ENCODE measurements around the gene IGSF9. TPM values are rescaled to one million over a fixed set of nuclear protein-coding genes. Genes with fewer than 3 reads are reported as not detected.
"Not testable (repeated sequence)": the region's sequence is repeated elsewhere in the genome, so short reads cannot be mapped to it uniquely, and the experiment has no call there.

IGSF9 gene
- total RNA-seq, 1 donor from 2014 or later: 0.09 TPM

DNA sequence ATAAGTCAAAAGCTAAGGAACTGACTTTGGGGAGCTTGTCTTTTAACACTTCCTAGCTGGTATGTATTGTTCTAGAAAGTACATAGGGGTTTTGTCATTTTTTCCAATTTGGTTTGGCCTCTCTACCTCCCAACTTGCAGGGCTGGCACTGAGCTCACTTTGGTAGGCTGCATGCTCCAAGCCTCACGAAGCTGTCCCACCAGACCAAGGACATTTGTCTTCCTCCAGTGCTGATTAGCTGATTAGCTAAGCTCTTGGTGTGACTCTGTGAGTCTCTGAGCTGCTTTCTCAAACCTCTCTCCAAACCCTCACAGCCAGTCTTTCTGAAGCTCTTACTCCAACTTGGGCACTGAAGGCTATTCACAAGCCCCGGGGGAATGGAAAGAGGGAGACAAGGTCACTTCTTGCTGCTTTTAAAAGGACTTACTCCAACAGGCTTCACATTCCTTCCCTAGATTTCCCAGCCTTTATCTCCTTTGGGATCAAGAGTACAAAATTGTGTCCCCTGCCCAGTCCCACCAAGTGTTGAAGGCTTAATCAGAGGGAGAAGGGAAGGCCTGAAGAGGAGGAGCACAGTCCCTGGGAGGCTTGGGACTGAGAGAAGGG, 44.6 kb downstream of the IGSF9 start:
- intact Hi-C loops (cut with micrococcal nuclease): no loop called here

DNA sequence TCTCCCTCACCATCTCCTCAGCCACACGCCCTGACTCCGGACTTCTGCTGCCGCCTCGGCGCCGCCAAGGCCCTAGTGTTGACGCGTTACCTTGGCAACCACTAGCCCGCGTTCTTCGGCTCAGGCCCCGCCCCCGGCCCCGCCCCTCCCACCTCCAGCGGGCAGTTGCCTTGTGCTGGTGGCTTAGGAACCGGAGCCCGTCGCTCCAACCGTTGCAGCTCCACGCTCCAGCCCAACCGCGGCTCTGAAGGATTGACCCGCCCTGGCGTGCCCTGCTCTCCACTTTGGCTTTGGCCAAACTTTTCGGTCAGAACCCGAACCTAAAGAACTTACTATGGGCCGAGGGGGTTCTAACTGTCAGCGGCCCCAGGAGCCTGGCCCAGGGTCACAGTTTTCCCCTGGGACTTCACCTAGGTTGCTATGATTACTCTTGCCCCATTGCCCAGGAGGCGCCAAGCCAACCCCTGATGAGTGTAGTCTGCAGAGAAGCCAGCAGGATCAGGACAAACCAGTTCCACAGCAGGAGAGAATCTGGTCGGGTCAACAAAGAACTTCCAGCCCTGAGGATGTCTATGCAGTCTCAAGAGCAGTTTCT, 45.2 kb downstream of the IGSF9 start, which contains the start of gene CFAP45:
Gene CFAP45 (minus strand): TSS at position 80 of the 595 bp plus-strand sequence. CDS start 67 bp downstream, at position 13.
- intact Hi-C loops (cut with micrococcal nuclease): no loop called here

DNA sequence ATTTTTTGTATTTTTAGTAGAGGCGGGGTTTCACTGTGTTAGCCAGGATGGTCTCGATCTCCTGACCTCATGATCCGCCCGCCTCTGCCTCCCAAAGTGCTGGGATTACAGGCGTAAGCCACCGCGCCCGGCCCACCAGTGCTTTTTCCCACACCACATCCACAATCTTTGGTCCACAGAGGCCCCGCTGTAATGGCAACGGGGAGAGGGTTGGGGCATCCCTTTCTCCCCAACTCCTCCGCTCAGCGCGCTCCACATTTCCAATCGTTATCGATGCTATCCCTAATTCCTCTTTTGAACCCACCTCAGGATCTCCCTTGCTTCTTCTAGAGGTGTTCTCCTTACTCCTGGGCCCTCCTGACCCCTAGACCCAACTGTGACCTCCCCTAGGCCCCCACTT, 45.8 kb downstream of the IGSF9 start:
- intact Hi-C loops (cut with micrococcal nuclease): not testable (repeated sequence)

- intact Hi-C loops (cut with micrococcal nuclease): no loop called here
Measured at GRCh38 chr1:159898527-159898926, 46.9 kb downstream of the IGSF9 start.

GRCh38 chr1:159897962-159898361, 47.5 kb downstream of the IGSF9 start:
- intact Hi-C loops (cut with micrococcal nuclease): no loop called here

DNA sequence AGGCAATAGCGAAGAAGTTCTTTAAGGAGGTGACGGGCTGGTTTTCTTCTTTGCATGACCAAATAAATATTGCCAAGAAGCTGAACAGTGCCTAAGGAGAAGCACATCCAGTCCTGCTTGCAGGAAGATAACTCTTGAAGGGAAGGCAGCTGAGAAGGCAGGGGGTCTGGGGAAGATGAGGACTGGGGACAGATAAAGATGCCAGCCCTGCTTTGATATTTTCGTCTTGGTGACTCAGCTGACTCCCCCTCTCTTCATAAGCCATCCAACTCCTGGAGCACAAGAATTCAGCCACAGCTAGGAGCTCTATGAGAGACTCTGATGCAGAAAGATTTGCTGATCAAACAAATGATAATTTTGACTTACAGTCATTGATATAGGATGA, 48.9 kb downstream of the IGSF9 start:
- intact Hi-C loops (cut with micrococcal nuclease): no loop called here

DNA sequence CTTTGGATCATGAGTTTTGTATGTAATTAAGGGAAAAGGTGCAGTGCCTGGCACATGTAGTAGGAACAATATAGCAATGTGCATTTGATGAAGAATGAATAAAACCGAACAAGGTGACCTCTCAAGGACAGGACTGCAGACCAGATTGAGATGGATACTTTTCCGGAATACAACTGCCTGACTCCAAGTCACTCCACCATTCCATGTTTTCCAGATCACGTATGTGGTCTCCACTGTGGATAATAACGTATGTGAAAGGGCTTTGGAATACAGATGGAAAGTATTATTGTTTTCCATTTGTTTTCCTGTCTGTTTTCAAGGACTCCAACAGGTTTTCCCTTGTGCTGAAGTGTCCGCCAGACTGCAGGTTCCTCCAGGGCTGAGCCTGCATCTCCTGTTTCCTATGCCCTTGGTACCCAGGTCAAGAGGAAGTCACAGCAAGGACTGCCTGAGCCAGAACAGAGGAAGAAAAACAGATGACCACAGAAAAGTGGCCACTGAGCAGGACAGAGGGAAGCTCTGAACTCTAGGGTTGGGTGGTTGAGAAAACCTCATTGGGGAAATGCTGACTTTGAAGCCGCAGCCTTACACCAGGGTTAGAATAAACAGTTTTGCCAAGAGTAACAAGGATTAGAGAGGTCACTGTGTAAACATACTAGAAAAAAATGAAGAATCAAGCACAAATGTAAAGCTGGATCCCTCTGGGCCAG, 49.4 kb downstream of the IGSF9 start:
- intact Hi-C loops (cut with micrococcal nuclease): no loop called here

- intact Hi-C loops (cut with micrococcal nuclease): no loop called here
Measured at GRCh38 chr1:159895286-159895685, 50.1 kb downstream of the IGSF9 start.

- intact Hi-C loops (cut with micrococcal nuclease): loop anchor here (1.0 to 2.0 kb wide), 2 partner anchors 32 to 114 kb away; partner anchors contain the start of gene TAGLN2
Measured at GRCh38 chr1:159892944-159893343, 52.5 kb downstream of the IGSF9 start.

DNA sequence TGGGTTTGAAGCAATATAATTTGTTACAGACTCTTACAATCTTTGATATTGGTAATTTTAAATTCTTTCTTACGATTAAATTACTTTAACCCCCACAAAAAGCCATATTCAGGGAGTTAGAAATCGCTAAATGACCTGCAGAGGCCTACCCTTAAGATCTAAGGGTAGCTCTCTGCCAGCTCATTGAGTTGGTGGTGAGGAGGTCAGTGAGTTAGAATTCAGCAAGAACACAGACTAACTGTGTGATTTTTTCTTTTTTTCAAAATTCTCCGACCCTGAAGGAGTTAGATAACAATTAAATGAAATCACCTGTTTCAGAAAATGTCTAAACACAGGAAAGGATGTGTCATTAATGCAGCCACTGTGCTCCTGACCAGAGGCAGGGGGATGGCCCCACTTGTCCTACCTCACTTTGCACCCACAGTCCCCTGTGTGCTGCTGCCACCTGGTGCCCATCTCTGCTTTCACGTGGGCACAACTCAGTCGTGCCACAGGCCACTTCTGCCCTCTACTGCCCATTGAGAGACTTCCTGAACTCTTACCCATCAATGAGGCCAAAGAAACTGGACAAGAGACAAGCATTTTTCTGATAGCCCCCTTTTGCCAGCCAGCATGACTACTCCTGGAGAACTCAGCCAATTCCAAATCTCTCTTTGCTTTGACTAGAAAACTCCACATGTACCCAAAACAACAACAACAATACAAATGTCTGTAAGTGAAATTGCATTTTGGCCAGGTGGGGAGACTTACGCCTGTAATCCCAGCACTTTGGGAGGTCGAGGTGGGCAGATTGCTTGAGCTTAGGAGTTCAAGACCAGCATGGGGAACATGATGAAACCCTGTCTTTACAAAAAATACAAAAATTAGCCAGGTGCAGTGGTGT, 53.9 kb downstream of the IGSF9 start:
- intact Hi-C loops (cut with micrococcal nuclease): loop anchor here (1.0 to 2.0 kb wide), 4 partner anchors 33 to 111 kb away; partner anchors contain the start of genes DUSP23 and TAGLN2

- intact Hi-C loops (cut with micrococcal nuclease): loop anchor here (2.0 kb wide), 1 partner anchor 36 kb away; no protein-coding TSS in a partner anchor
Measured at GRCh38 chr1:159890390-159890789, 55.0 kb downstream of the IGSF9 start.

- intact Hi-C loops (cut with micrococcal nuclease): loop anchor here (2.0 kb wide), 1 partner anchor 35 kb away; no protein-coding TSS in a partner anchor
Measured at GRCh38 chr1:159889821-159890252, 55.6 kb downstream of the IGSF9 start.

- intact Hi-C loops (cut with micrococcal nuclease): no loop called here
Measured at GRCh38 chr1:159889202-159889601, 56.2 kb downstream of the IGSF9 start.

DNA sequence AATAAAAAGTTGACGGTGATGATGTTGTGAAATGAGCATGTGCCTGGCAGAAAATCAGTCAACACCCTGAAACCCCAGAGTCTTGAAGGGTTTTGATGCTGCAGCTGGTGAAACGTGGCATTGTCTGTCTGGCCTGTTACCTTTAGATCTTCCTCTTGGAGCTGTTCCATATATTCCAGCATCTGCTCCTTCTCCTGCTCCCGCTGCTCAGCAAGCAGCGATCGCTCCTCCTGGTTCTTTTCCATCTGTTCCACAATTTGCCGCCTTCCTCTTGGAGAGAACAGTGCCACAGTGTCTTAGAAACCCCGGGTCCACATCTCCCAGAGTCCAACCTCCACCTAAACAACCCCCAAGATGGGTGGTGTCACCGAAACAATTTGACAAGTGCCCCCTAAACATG, 61.1 kb downstream of the IGSF9 start:
- intact Hi-C loops (cut with micrococcal nuclease): no loop called here

GRCh38 chr1:159883134-159883533, 62.3 kb downstream of the IGSF9 start:
- intact Hi-C loops (cut with micrococcal nuclease): no loop called here

DNA sequence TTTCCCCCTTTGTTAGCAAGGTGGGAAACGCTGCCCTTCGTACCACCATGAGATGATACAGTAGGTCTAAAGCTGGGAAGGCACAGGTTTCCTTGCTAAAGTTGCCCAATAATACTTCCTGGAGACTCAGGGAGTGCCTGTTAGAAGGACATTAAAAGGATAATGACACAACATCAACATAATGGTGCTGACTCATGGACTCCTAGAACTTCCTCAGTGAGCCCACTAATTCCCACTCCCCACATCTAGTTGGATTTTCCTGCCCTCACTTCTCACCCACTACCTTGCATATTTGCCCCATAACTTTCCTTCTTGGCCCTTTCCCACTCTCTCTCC, 62.9 kb downstream of the IGSF9 start:
- intact Hi-C loops (cut with micrococcal nuclease): no loop called here

DNA sequence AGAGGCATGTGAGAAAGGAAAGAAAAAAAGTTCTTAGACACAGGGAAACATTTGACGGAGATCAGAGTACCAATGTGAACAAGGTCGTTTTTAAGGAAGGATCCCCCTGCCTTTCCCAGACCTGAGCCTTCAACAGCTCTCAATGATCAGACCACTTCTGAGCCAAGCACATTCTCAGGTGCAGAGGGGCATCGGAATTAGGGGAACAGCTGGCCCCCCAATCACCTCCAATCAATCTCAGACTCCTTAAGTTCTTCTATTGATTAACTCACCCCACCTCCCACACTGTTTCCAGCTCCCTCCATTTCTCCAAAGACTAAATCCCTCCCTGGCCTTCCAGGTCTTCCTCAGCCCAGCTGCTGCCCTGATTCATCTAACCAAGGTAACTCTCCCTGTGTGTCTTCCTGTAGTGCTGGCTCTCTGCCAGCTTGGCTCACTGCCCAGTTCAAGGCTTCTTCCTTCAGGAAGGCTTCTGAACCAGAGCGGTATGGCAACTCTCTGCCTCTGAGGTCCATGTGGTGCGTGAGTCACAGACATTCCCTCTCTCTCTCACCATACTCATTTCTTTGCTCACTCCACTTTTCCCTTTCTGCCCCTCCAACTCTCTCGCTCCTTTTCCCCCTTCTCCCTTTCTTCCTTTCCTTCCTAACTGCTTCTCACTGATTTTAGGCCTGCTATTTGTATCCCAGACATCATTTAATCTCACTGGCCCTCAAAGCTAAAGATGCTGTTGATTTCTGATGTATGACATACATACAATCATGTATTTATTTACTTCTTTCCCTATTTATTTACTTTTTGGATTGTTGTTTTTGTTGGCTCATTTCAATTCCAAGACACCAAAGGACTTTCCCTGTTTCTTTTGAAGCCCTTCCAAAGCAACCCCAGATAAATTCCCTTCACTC, 63.5 kb downstream of the IGSF9 start:
- intact Hi-C loops (cut with micrococcal nuclease): no loop called here

GRCh38 chr1:159880430-159880829, 65.0 kb downstream of the IGSF9 start:
- intact Hi-C loops (cut with micrococcal nuclease): no loop called here

DNA sequence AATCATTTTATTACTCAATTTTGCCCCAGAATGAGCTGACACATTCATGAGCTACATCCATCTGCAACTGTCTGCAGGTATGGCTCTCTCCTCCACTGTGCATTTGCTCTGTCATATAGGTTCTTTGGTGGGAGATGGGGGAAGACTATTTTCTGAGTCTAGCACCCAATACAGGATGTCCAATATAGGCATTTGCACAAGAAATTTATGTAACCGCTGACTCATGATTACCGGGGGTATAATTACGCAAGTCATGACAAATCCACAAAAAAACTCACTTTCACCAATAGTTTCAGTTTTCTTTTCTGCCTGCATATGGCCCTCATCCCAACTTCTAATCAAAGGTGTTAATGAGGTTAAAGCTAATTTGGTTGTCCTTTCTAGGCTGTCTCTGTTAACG, 65.4 kb downstream of the IGSF9 start:
- intact Hi-C loops (cut with micrococcal nuclease): no loop called here

- intact Hi-C loops (cut with micrococcal nuclease): no loop called here
Measured at GRCh38 chr1:159879136-159879535, 66.3 kb downstream of the IGSF9 start.

Measured in T-helper 2 cell treated with Interferon-gamma antibody and Interleukin-4, amounts not matched to agents 100 ng/mL and 5 ng/mL, for 36 hours (primary cell).